Measurements from ENCODE around the gene ASB16.
"Not testable (repeated sequence)": the region's sequence is repeated elsewhere in the genome, so short reads cannot be mapped to it uniquely, and the experiment has no call there.

ASB16 gene

DNA sequence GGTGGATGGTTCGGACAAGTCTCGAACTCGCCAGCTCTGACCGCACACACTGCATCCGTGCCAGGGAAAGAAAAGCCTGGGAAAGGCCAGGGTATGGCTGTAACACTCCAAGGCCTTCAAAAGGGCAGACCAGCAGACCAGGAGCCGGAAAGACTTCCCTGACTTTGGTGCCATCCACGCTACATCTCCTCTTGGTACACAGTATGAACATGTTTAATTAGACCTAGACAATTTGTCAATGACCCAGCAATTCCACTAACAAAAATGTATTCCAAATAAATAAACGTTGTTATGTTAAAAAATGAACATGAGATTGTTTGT is 46.4 kb upstream of the ASB16 start:
- Histone ChIP-seq H3K36me3 (ENCODE audit: control insufficient read depth, insufficient read depth, low read length) (no peaks in the 10 kb centered on the region), H3K18ac (ENCODE audit: low read length) (no peak overlapping the region), H3K27ac (ENCODE audit: low read depth, low read length) (peak overlapping the region; percentile 8)

DNA sequence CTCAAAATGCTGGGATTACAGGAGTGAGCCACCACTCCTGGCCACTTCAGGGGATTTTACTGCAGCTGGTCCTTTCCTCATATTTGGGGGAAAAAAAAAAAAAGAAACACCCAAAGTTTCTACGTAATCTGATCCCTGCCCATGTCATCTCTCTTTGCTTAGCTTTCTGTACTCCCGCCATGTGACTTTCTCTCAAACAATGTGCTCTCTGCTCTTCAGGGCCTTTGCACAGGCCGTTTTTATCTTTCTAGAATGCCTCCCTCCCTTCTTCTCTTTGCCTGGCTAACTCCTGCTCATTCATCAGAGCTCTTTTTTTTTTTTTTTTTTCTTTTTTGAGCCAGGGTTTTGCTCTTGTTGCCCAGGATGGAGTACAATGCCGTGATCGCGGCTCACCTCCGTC is 42.1 kb upstream of the ASB16 start:
- WGBS (ENCODE audit: extremely low coverage, insufficient coverage, low lambda C conversion rate): no CpG with 5 or more reads among the region's 7 CpGs
- Histone ChIP-seq H4K5ac (ENCODE audit: low read length) (no peak overlapping the region), H3K23ac (ENCODE audit: low read length) (no peak overlapping the region), H4K8ac (ENCODE audit: low read depth, low read length) (no peak overlapping the region), H3K4me2 (ENCODE audit: low read length) (no peak overlapping the region), H3K56ac (ENCODE audit: low read length) (no peak overlapping the region), H3K36me3 (ENCODE audit: control insufficient read depth, insufficient read depth, low read length) (no peaks in the 10 kb centered on the region), H2BK5ac (ENCODE audit: low read length) (no peak overlapping the region), H2AK5ac (ENCODE audit: low read length) (no peak overlapping the region), H3K79me1 (ENCODE audit: low read length) (no peaks in the 10 kb centered on the region), H2BK15ac (replicated peaks; ENCODE audit: low read depth) (no peak overlapping the region), H3K4ac (ENCODE audit: low read depth, low read length) (no peak overlapping the region), H3K27ac (ENCODE audit: low read depth, low read length) (no peak overlapping the region), H2BK120ac (ENCODE audit: low read depth, low read length) (no peak overlapping the region), H3K79me2 (ENCODE audit: control insufficient read depth, insufficient read depth, low read length) (no peaks in the 10 kb centered on the region), H3K4me1 (ENCODE audit: control insufficient read depth, low read depth, low read length) (no peaks in the 10 kb centered on the region), H3K27me3 (ENCODE audit: insufficient read depth, low read length, poor library complexity) (no peaks in the 10 kb centered on the region), H3K4me3 (ENCODE audit: low read length) (no peak overlapping the region), H3K18ac (ENCODE audit: low read length) (no peak overlapping the region), H3K9ac (ENCODE audit: low read length) (no peak overlapping the region)
- DNase-seq: no peak

More for the DNA sequence above, 46.4 kb upstream of the ASB16 start:
- H2AK5ac ChIP-seq (ENCODE audit: low read length): no peak overlapping the region
- H3K79me2 ChIP-seq (ENCODE audit: control insufficient read depth, insufficient read depth, low read length): peaks cover 18% of the 10 kb centered on the region
- peak overlapping the region; percentile 18 for H3K4me3 ChIP-seq (ENCODE audit: low read length)
- H2BK15ac ChIP-seq (replicated peaks; ENCODE audit: low read depth): no peak overlapping the region
- H2BK5ac ChIP-seq (ENCODE audit: low read length): peak overlapping the region; percentile 64
- peaks cover 11% of the 10 kb centered on the region for H3K4me1 ChIP-seq (ENCODE audit: control insufficient read depth, low read depth, low read length)
- H4K8ac ChIP-seq (ENCODE audit: low read depth, low read length): no peak overlapping the region
- no peak for DNase-seq
- no peak overlapping the region for H2BK120ac ChIP-seq (ENCODE audit: low read depth, low read length)
- WGBS (ENCODE audit: extremely low coverage, insufficient coverage, low lambda C conversion rate): no CpG with 5 or more reads among the region's 8 CpGs
- no peaks in the 10 kb centered on the region for H3K27me3 ChIP-seq (ENCODE audit: insufficient read depth, low read length, poor library complexity)
- peak overlapping the region; percentile 90 for H3K56ac ChIP-seq (ENCODE audit: low read length)
- H3K9ac ChIP-seq (ENCODE audit: low read length): peak overlapping the region; percentile 78
- H3K23ac ChIP-seq (ENCODE audit: low read length): peak overlapping the region; percentile 83
- no peak overlapping the region for H4K5ac ChIP-seq (ENCODE audit: low read length)
- H3K4ac ChIP-seq (ENCODE audit: low read depth, low read length): peak overlapping the region; percentile 46
- peaks cover 9% of the 10 kb centered on the region for H3K79me1 ChIP-seq (ENCODE audit: low read length)
- H3K4me2 ChIP-seq (ENCODE audit: low read length): peak overlapping the region; percentile 59

DNA sequence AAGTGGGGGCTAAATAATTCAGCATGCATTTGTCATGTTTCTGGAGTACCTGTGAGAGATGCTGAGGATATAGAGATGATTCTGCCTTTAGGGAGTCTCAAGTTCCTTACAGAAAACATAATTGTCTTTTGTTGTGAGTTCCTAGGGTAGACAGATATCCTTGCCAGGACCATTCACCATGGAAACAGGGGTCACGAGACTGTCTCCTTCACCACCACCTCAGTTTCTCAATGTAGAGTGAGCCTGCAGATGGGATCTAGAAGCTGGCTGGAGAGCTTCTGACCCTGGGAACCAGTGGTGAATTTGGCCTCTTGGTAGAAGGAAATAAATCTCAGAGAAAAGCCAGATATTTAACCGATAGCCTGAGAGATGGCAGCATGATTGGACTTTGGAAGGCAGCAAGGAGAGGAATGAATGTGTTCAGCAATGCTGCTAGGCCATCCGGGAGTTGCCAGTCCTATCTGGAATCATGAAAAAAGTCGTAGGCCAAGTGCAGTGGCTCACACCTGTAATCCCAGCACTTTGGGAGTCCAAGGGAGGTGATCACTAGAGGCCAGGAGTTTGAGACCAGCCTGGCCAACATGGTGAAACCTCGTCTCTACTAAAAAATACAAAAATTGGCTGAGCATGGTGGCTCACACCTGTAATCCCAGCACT is 39.7 kb upstream of the ASB16 start:
- DNase-seq: no peak
- Histone ChIP-seq H2BK5ac (ENCODE audit: low read length) (no peak overlapping the region), H4K5ac (ENCODE audit: low read length) (no peak overlapping the region), H3K23ac (ENCODE audit: low read length) (no peak overlapping the region), H2BK15ac (replicated peaks; ENCODE audit: low read depth) (no peak overlapping the region), H2BK120ac (ENCODE audit: low read depth, low read length) (no peak overlapping the region), H3K79me2 (ENCODE audit: control insufficient read depth, insufficient read depth, low read length) (no peaks in the 10 kb centered on the region), H3K56ac (ENCODE audit: low read length) (no peak overlapping the region), H3K36me3 (ENCODE audit: control insufficient read depth, insufficient read depth, low read length) (no peaks in the 10 kb centered on the region), H2AK5ac (ENCODE audit: low read length) (no peak overlapping the region), H3K4me2 (ENCODE audit: low read length) (no peak overlapping the region), H3K18ac (ENCODE audit: low read length) (no peak overlapping the region), H3K27ac (ENCODE audit: low read depth, low read length) (no peak overlapping the region), H3K4me3 (ENCODE audit: low read length) (no peak overlapping the region), H3K9ac (ENCODE audit: low read length) (no peak overlapping the region), H3K4me1 (ENCODE audit: control insufficient read depth, low read depth, low read length) (no peaks in the 10 kb centered on the region), H3K4ac (ENCODE audit: low read depth, low read length) (no peak overlapping the region), H3K79me1 (ENCODE audit: low read length) (no peaks in the 10 kb centered on the region), H3K27me3 (ENCODE audit: insufficient read depth, low read length, poor library complexity) (no peaks in the 10 kb centered on the region), H4K8ac (ENCODE audit: low read depth, low read length) (no peak overlapping the region)
- WGBS (ENCODE audit: extremely low coverage, insufficient coverage, low lambda C conversion rate): no CpG with 5 or more reads among the region's 5 CpGs

GRCh38 chr17:44131372-44131771 is 39.1 kb upstream of the ASB16 start:
- not testable (repeated sequence) for H3K79me1 ChIP-seq (ENCODE audit: low read length); H3K9ac ChIP-seq (ENCODE audit: low read length); H2AK5ac ChIP-seq (ENCODE audit: low read length); H3K4me1 ChIP-seq (ENCODE audit: control insufficient read depth, low read depth, low read length); H3K56ac ChIP-seq (ENCODE audit: low read length); H3K79me2 ChIP-seq (ENCODE audit: control insufficient read depth, insufficient read depth, low read length); H3K4ac ChIP-seq (ENCODE audit: low read depth, low read length); H2BK5ac ChIP-seq (ENCODE audit: low read length); H4K8ac ChIP-seq (ENCODE audit: low read depth, low read length); H3K18ac ChIP-seq (ENCODE audit: low read length); H3K4me3 ChIP-seq (ENCODE audit: low read length); H3K23ac ChIP-seq (ENCODE audit: low read length); H2BK120ac ChIP-seq (ENCODE audit: low read depth, low read length); H3K27me3 ChIP-seq (ENCODE audit: insufficient read depth, low read length, poor library complexity); H4K5ac ChIP-seq (ENCODE audit: low read length); H3K36me3 ChIP-seq (ENCODE audit: control insufficient read depth, insufficient read depth, low read length); H3K27ac ChIP-seq (ENCODE audit: low read depth, low read length); H2BK15ac ChIP-seq (replicated peaks; ENCODE audit: low read depth); H3K4me2 ChIP-seq (ENCODE audit: low read length); DNase-seq
- WGBS (ENCODE audit: extremely low coverage, insufficient coverage, low lambda C conversion rate): no CpG with 5 or more reads among the region's 12 CpGs

DNA sequence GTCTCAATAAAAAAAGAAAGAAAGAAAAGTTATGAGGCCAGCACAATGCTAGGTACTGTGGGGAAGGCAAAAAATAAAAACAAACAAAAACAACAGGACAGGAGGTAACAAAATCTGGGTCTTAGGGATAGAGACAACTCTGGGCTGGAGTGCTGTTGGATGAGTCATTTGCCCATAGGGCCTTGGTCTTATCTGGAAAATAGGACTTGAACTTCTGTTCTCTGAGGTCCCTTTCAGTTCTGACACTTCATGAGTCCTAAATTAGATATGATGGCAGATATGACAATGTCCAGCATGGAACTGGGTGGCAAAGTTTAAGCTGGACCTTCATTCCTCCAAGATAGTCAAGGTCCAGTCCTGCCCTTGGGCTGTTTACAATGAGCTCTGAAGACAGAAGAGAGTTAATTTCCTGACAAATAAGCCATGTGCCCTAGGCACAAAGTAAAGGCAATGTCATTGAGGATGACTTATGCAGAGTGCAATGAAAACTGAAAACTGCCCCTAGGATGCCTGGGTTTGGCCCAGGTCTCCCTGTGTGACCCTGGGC is 38.2 kb upstream of the ASB16 start:
- Histone ChIP-seq H2BK5ac (ENCODE audit: low read length) (no peak overlapping the region), H3K4me2 (ENCODE audit: low read length) (no peak overlapping the region), H3K36me3 (ENCODE audit: control insufficient read depth, insufficient read depth, low read length) (no peaks in the 10 kb centered on the region), H3K27ac (ENCODE audit: low read depth, low read length) (no peak overlapping the region), H3K79me1 (ENCODE audit: low read length) (no peaks in the 10 kb centered on the region), H3K56ac (ENCODE audit: low read length) (no peak overlapping the region), H2AK5ac (ENCODE audit: low read length) (no peak overlapping the region), H3K4me3 (ENCODE audit: low read length) (no peak overlapping the region), H3K4ac (ENCODE audit: low read depth, low read length) (no peak overlapping the region), H2BK120ac (ENCODE audit: low read depth, low read length) (no peak overlapping the region), H3K79me2 (ENCODE audit: control insufficient read depth, insufficient read depth, low read length) (no peaks in the 10 kb centered on the region), H3K18ac (ENCODE audit: low read length) (no peak overlapping the region), H3K9ac (ENCODE audit: low read length) (no peak overlapping the region), H3K4me1 (ENCODE audit: control insufficient read depth, low read depth, low read length) (no peaks in the 10 kb centered on the region), H4K5ac (ENCODE audit: low read length) (no peak overlapping the region), H4K8ac (ENCODE audit: low read depth, low read length) (no peak overlapping the region), H3K27me3 (ENCODE audit: insufficient read depth, low read length, poor library complexity) (no peaks in the 10 kb centered on the region), H2BK15ac (replicated peaks; ENCODE audit: low read depth) (no peak overlapping the region), H3K23ac (ENCODE audit: low read length) (no peak overlapping the region)
- no peak for DNase-seq

DNA sequence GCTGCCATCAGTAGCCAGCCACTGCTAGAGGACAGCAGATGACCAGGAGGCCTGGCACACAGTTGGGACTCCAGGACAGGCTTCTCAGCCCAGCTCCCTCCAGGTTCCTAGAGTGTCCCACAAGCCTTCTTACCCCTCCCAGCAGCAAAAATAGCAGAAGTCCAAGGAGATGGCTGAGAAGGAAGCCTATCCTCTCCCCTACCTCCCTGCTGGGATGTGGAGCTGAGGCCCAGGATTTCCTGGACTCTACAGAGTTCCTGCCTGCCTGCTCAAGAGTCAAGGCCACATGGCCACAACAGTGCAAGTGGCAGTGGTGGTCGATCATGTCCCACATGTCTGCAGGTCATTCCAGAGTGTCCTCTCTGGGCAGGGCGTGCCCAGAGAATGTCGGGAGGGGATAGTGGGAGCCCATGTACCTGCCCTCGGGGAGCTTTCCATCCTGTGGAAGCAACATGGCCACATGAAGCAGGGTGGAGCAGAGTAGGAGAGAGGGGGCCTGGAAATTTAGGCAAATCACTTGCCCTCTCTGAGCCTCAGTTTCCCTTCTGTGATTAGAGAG is 36.5 kb upstream of the ASB16 start:
- no peak overlapping the region for H2BK15ac ChIP-seq (replicated peaks; ENCODE audit: low read depth)
- no peaks in the 10 kb centered on the region for H3K79me2 ChIP-seq (ENCODE audit: control insufficient read depth, insufficient read depth, low read length)
- H4K5ac ChIP-seq (ENCODE audit: low read length): no peak overlapping the region
- H3K36me3 ChIP-seq (ENCODE audit: control insufficient read depth, insufficient read depth, low read length): no peaks in the 10 kb centered on the region
- H3K18ac ChIP-seq (ENCODE audit: low read length): no peak overlapping the region
- H3K9ac ChIP-seq (ENCODE audit: low read length): no peak overlapping the region
- H2BK120ac ChIP-seq (ENCODE audit: low read depth, low read length): no peak overlapping the region
- no peak overlapping the region for H2AK5ac ChIP-seq (ENCODE audit: low read length)
- no peak for DNase-seq
- no peaks in the 10 kb centered on the region for H3K27me3 ChIP-seq (ENCODE audit: insufficient read depth, low read length, poor library complexity)
- no peak overlapping the region for H3K4ac ChIP-seq (ENCODE audit: low read depth, low read length)
- no peak overlapping the region for H3K4me2 ChIP-seq (ENCODE audit: low read length)
- H3K4me3 ChIP-seq (ENCODE audit: low read length): no peak overlapping the region
- H4K8ac ChIP-seq (ENCODE audit: low read depth, low read length): no peak overlapping the region
- peaks cover 10% of the 10 kb centered on the region for H3K4me1 ChIP-seq (ENCODE audit: control insufficient read depth, low read depth, low read length)
- WGBS (ENCODE audit: extremely low coverage, insufficient coverage, low lambda C conversion rate): no CpG with 5 or more reads among the region's 4 CpGs
- H3K79me1 ChIP-seq (ENCODE audit: low read length): no peaks in the 10 kb centered on the region
- no peak overlapping the region for H3K23ac ChIP-seq (ENCODE audit: low read length)
- H3K56ac ChIP-seq (ENCODE audit: low read length): no peak overlapping the region
- no peak overlapping the region for H2BK5ac ChIP-seq (ENCODE audit: low read length)
- H3K27ac ChIP-seq (ENCODE audit: low read depth, low read length): no peak overlapping the region

Measured in mesendoderm (in vitro differentiated cells).